ENCODE measurements around the gene ITPKB.

Gene ITPKB

DNA sequence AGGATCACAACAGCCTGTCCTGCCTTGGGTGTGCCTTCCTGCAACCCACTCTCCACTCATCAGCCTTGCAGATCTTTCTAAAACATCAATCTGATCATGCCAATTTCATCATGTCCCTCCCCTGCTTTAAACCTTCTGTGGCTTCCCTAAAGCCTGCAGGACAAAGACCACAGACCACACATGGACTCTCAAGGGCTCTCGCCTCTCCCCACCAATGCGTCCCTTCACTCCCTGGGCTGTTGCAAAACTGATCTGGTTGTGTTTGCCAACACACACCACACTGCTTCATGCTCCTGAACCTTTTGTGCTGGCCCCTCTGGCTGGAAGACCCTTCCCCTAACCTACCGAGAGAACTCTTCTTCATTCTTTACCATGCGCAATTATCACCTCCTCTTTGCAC lies 72.4 kb downstream of the ITPKB start:
- no peaks in the 10 kb centered on the region for H3K27me3 ChIP-seq (replicated peaks)
- no peaks in the 10 kb centered on the region for H3K36me3 ChIP-seq (replicated peaks)
- in situ Hi-C loops (cut with HindIII; ENCODE audit: low pct_ligation_motif_present, low sequenced_read_pairs) = no loop called here
- DNase-seq = no peak
- H3K27ac ChIP-seq = no peak overlapping the region
- H3K4me3 ChIP-seq (ENCODE audit: low read depth, low read length) = no peak overlapping the region
- TF ChIP-seq, protein P1, sequence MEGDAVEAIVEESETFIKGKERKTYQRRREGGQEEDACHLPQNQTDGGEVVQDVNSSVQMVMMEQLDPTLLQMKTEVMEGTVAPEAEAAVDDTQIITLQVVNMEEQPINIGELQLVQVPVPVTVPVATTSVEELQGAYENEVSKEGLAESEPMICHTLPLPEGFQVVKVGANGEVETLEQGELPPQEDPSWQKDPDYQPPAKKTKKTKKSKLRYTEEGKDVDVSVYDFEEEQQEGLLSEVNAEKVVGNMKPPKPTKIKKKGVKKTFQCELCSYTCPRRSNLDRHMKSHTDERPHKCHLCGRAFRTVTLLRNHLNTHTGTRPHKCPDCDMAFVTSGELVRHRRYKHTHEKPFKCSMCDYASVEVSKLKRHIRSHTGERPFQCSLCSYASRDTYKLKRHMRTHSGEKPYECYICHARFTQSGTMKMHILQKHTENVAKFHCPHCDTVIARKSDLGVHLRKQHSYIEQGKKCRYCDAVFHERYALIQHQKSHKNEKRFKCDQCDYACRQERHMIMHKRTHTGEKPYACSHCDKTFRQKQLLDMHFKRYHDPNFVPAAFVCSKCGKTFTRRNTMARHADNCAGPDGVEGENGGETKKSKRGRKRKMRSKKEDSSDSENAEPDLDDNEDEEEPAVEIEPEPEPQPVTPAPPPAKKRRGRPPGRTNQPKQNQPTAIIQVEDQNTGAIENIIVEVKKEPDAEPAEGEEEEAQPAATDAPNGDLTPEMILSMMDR (IDR thresholded peaks at IDR 0.05; ENCODE audit: low read depth, low read length, missing control alignments) = no peak

DNA sequence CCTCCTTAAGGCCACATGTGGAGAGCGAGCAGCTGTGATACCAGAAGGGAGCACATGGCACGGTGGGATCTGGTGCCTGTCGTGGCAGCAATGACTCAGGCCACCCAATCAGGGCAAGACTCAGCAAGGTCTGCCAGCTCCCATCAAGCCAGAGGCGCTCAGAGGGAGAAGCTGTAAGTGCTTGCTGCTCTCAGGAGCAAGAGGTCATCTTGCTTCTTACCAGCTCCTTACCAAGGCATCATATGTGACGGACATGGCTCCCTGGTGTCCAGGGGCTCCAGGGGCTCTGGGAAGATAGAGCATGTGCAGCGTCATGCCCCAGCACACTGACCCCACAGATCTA lies 72.9 kb downstream of the ITPKB start:
- TF ChIP-seq, protein P1 (IDR thresholded peaks at IDR 0.05; ENCODE audit: low read depth, low read length, missing control alignments) = no peak
- in situ Hi-C loops (cut with HindIII; ENCODE audit: low pct_ligation_motif_present, low sequenced_read_pairs) = no loop called here
- Histone ChIP-seq H3K36me3 (replicated peaks) (no peaks in the 10 kb centered on the region), H3K27ac (no peak overlapping the region), H3K27me3 (replicated peaks) (no peaks in the 10 kb centered on the region), H3K4me3 (ENCODE audit: low read depth, low read length) (no peak overlapping the region)
- DNase-seq = no peak

DNA sequence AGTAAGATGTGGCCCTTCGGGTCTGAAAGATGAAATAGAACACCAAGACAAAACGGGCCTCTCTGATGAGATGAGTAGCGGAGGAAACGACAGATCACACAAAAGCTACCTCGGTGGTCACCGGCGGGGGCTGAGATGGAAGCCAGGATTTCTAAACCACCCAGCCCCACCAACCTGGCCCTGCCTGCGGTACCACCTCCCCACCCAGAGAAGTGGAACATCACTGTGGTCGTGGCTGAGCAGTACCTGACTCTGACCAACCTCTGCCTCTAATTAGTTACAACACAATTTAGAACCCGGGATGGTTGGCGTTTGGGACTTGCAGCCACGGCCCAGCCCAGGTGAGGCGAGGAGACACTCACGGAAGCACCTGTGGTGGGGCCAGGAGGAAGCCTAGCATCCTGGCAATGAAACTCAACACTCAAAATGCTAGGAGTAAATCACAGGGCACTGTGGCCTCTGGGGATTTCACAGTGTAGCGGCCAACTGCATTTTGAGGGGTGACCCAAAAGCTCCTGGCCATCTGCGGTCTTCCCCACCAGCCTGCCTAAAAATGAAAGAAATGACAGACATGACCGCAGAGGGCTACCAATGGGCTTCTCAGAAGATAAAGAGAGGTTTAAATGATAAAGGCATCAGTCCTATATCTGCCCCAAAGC lies 73.4 kb downstream of the ITPKB start:
- no peaks in the 10 kb centered on the region for H3K27me3 ChIP-seq (replicated peaks)
- H3K4me3 ChIP-seq (ENCODE audit: low read depth, low read length) = no peak overlapping the region
- in situ Hi-C loops (cut with HindIII; ENCODE audit: low pct_ligation_motif_present, low sequenced_read_pairs) = no loop called here
- TF ChIP-seq, protein P1 (IDR thresholded peaks at IDR 0.05; ENCODE audit: low read depth, low read length, missing control alignments) = no peak
- DNase-seq = no peak
- no peaks in the 10 kb centered on the region for H3K36me3 ChIP-seq (replicated peaks)
- no peak overlapping the region for H3K27ac ChIP-seq

DNA sequence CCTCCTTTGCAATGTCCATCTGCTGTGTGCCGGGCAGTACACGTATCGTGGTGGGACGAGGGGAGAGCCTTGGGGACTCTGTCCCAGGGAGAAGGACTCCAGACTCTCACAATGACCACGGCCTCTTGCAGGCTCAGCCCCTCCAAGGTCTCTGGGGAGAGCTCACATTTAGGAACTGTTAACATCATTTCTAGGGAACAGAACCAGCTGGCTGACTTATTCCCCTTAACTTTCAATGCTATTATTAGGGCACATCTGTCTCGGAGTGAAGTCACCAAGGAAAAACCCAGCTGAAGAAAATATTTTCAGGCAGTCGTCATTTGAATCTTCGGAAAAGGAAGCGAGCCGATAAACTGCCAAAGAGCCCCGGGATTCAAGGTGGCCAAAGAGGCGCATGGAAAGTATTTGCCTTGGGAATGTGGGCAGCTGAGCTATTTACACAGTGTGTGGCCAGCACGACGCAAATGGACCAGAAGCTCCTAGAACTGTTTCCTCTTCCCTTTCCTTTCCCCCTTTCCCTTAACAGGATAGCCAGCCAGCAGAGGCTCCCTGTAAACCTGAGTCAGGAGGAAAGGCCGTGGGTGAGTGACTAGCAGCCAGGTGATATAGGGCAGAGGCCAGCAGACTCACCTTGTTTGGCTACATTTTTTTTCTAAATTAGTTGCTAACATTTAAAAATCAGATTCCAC lies 74.5 kb downstream of the ITPKB start:
- H3K27me3 ChIP-seq (replicated peaks) = no peaks in the 10 kb centered on the region
- TF ChIP-seq, protein P1 (IDR thresholded peaks at IDR 0.05; ENCODE audit: low read depth, low read length, missing control alignments) = no peak
- peak overlapping the region; percentile 85 for H3K27ac ChIP-seq
- DNase-seq = peak; percentile 70
- H3K4me3 ChIP-seq (ENCODE audit: low read depth, low read length) = no peak overlapping the region
- no peaks in the 10 kb centered on the region for H3K36me3 ChIP-seq (replicated peaks)
- in situ Hi-C loops (cut with HindIII; ENCODE audit: low pct_ligation_motif_present, low sequenced_read_pairs) = no loop called here

DNA sequence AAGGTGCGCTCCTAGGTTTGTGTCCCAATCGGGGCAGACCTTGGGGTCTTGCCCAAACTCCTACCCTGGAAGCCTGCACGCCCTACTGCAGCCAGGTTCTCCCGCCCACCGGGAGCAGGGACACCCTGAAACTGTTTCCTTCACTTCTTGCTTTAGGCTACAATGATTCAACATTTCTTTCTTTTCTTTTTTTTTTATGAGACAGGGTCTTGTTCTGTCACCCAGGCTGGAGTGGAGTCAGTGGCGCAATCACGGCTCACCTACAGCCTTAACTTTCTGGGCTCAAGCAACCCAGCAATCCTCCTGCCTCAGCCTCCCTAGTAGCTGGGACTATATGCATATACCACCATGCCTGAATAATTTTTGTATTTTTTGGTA lies 75.8 kb downstream of the ITPKB start:
- peak overlapping the region; percentile 85 for H3K27ac ChIP-seq
- DNase-seq = no peak

More for the DNA sequence above, 75.8 kb downstream of the ITPKB start:
- Histone ChIP-seq H3K36me3 (replicated peaks) (no peaks in the 10 kb centered on the region), H3K4me3 (ENCODE audit: low read depth, low read length) (no peak overlapping the region), H3K27me3 (replicated peaks) (no peaks in the 10 kb centered on the region)
- TF ChIP-seq, protein P1 (IDR thresholded peaks at IDR 0.05; ENCODE audit: low read depth, low read length, missing control alignments) = no peak
- in situ Hi-C loops (cut with HindIII; ENCODE audit: low pct_ligation_motif_present, low sequenced_read_pairs) = no loop called here

All from brain microvascular endothelial cell (primary cell).